IPS-15b (cell line): ENCODE measurements around the gene MAGEB6B.
"Not testable (repeated sequence)": the region's sequence is repeated elsewhere in the genome, so short reads cannot be mapped to it uniquely, and the experiment has no call there.

ENCODE experiments used
- H3K27me3 ChIP-seq: one replicate; pipeline ENCODE4 v1.6.1; 2013; ENCODE audit warnings: low read length; ENCODE audit not compliant: control insufficient read depth, insufficient read depth
- H3K36me3 ChIP-seq: one replicate; pipeline ENCODE4 v1.6.1; 2013; ENCODE audit warnings: low read length; ENCODE audit not compliant: control insufficient read depth, insufficient read depth
- H3K4me1 ChIP-seq: one replicate; pipeline ENCODE4 v1.6.1; 2013; ENCODE audit warnings: mild to moderate bottlenecking, low read length; ENCODE audit not compliant: control insufficient read depth, insufficient read depth
- H3K4me3 ChIP-seq: one replicate; pipeline ENCODE4 v1.5.1; 2013; ENCODE audit warnings: low read depth, low read length
- H3K9ac ChIP-seq: one replicate; pipeline ENCODE4 v1.6.1; 2013; ENCODE audit warnings: low read depth, mild to moderate bottlenecking, low read length
- H3K9me3 ChIP-seq: one replicate; pipeline ENCODE4 v1.6.1; 2013; ENCODE audit warnings: mild to moderate bottlenecking, low read length; ENCODE audit not compliant: control insufficient read depth, insufficient read depth

MAGEB6B gene

DNA sequence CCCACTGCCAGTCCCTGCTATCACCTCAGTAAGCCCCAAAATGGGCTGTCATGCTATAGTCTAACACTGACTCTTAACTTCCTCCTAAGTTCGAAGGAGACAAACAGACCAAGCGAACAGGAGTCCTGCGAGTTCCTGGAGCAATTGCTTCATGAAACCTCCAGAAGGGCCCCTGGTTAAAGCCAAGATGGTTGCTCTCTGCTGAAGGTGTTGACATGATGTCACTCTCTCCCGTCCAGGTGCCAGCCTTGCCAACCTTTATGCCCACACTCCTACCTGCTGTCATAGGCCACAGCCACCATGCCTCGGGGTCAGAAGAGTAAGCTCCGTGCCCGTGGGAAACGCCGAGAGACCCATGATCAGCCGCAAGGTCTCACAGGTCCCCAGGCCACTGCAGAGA, at the start of gene MAGEB6B:
MAGEB6B (plus strand) TSS at position 301 of the 400 bp plus-strand sequence; CDS start at position 301, 0 bp downstream.
- H3K27me3 ChIP-seq: no peaks in the 10 kb centered on the region
- H3K4me1 ChIP-seq: no peaks in the 10 kb centered on the region
- no peaks in the 10 kb centered on the region for H3K36me3 ChIP-seq
- no peaks in the 10 kb centered on the region for H3K9me3 ChIP-seq
- no peak within 1 kb of the TSS for H3K4me3 ChIP-seq
- no peak within 1 kb of the TSS for H3K9ac ChIP-seq

DNA sequence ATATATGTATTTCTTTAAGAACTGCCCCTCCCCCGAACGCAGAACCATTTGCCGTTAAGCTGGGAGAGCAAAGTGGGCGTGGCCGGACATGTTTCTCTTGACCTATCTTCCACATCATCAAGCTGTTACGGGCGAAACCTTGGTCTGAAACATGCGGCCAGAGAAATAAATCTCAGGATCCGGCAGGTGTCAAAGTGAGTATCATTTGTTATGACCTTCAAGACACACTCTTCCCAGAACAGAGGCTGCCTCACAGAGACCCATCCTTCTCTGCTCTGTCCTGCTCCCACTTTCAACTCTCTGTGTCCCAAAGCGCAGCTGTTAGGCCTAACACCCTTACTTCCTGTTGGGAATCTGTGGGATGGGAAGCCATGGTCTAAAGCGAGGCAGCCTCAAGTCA, 22.1 kb upstream of the MAGEB6B start, which contains the start of gene MAGEB18:
MAGEB18 (plus strand) TSS at position 70 of the 400 bp plus-strand sequence. CDS start 643 bp downstream, outside the sequence.
- no peak within 1 kb of the TSS for H3K4me3 ChIP-seq

GRCh38 chrX:26146024-26146423, 14.4 kb upstream of the MAGEB6B start:
- H3K4me3 ChIP-seq: no peak overlapping the region
- H3K4me1 ChIP-seq: no peaks in the 10 kb centered on the region
- H3K36me3 ChIP-seq: no peaks in the 10 kb centered on the region
- no peaks in the 10 kb centered on the region for H3K9me3 ChIP-seq
- H3K27me3 ChIP-seq: no peaks in the 10 kb centered on the region
- H3K9ac ChIP-seq: no peak overlapping the region

More for the DNA sequence above, 22.1 kb upstream of the MAGEB6B start, which contains the start of gene MAGEB18:
- Histone ChIP-seq H3K36me3 (no peaks in the 10 kb centered on the region), H3K9me3 (no peaks in the 10 kb centered on the region), H3K9ac (no peak within 1 kb of the TSS), H3K27me3 (no peaks in the 10 kb centered on the region), H3K4me1 (no peaks in the 10 kb centered on the region)

DNA sequence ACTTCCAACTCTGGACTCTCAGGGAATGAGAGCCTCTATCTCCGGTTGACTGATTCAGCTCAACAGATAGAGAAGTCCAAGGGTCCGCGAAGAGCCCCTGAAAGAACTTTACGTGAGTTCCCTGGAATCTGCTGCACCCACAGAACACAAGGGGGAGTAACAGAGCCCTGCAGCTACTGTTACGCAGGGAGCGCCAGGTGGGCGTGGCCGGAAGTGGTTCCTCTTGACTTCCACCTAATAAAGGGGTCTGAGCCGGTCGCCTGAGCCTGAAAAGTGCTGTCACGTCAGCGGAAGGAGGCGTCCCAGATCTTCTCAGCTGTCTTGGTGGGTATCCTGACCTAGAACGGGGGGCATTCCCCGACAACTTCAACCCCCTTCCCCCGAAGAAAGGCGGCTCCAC, 31.8 kb downstream of the MAGEB6B start, which contains the start of gene MAGEB6:
MAGEB6 (plus strand) TSS at position 237 of the 400 bp plus-strand sequence. CDS start 1,407 bp downstream, outside the sequence.
- H3K4me1 ChIP-seq: no peaks in the 10 kb centered on the region
- H3K9me3 ChIP-seq: no peaks in the 10 kb centered on the region
- H3K4me3 ChIP-seq: no peak within 1 kb of the TSS
- H3K36me3 ChIP-seq: no peaks in the 10 kb centered on the region
- H3K9ac ChIP-seq: no peak within 1 kb of the TSS
- no peaks in the 10 kb centered on the region for H3K27me3 ChIP-seq

DNA sequence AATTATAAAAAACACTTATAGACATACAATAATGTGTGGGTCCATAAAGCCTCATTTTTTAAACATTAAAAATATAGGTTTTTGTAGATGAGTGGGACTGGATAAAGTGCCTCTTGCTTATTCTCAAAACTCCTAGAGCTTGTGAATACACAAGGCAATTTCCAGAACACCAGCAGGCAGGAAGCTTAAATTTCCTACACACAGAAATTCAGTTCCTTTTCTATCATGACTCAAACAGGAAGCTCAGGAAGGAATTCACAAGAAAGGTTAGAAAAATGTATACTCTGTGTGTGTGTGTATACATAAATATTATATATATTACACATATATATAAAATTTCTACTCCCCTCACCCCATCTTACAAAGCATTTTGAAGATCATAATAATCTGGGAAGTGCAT, 43.2 kb downstream of the MAGEB6B start:
- Histone ChIP-seq H3K4me3 (no peak overlapping the region), H3K9me3 (no peaks in the 10 kb centered on the region), H3K36me3 (no peaks in the 10 kb centered on the region), H3K27me3 (no peaks in the 10 kb centered on the region), H3K9ac (no peak overlapping the region), H3K4me1 (no peaks in the 10 kb centered on the region)

DNA sequence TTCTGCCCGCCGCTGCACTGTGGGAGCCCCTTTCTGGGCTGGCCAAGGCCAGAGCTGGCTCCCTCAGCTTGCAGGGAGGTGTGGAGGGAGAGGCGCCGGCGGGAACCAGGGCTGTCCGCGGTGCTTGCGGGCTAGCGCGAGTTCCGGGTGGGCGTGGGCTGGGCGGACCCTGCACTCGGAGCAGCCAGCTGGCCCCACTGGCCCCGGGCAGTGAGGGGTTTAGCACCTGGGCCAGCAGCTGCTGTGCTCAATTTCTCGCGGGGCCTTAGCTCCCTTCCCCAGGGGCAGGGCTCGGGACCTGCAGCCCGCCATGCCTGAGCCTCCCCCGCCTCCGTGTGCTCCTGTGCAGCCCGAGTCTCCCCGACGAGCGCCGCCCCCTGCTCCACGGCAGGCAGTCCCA, 44.3 kb downstream of the MAGEB6B start:
- not testable (repeated sequence) for H3K27me3 ChIP-seq, H3K4me1 ChIP-seq, H3K9ac ChIP-seq, H3K4me3 ChIP-seq, H3K9me3 ChIP-seq, H3K36me3 ChIP-seq

DNA sequence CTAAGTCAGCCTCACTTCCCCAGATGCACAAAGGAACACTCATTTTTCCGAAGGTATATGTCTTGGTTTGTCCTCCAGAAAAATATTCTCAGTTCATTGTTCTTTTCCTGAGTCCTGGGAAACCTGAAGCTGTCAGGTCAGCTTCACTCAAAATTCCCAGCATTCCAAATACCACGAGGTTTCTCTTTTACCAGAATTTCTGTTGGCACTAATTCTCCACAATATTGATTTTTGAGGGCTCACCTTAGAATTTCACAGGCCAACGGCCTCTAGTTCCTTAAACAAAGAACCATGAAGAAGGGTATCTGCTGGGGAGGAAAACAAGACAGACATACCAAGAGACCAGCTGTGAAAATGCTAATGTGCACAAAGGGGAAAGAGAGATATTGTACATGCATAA, 47.6 kb downstream of the MAGEB6B start:
- Histone ChIP-seq H3K4me3 (no peak overlapping the region), H3K36me3 (no peaks in the 10 kb centered on the region), H3K27me3 (no peaks in the 10 kb centered on the region), H3K9me3 (no peaks in the 10 kb centered on the region), H3K4me1 (no peaks in the 10 kb centered on the region), H3K9ac (no peak overlapping the region)
